Islet of Langerhans (tissue), 1 donor: ENCODE measurements around the gene MIER1.
"Not testable (repeated sequence)": the region's sequence is repeated elsewhere in the genome, so short reads cannot be mapped to it uniquely, and the experiment has no call there.

Source experiments
- FAIRE-seq: peaks from one replicate; lab custom pipeline; 2011; peaks lifted over from hg19 to GRCh38; lab: Jason Lieb, UNC

The MIER1 gene

GRCh38 chr1:66924756-66925557, at the start of gene MIER1, which contains the start of gene DNAI4:
Gene MIER1 (plus strand): TSS chr1:66924990. CDS start chr1:66925029, 39 bp downstream.
Gene DNAI4 (minus strand): TSS chr1:66924856. CDS start chr1:66924831, 25 bp downstream.
- peak; percentile 45 for FAIRE-seq

DNA sequence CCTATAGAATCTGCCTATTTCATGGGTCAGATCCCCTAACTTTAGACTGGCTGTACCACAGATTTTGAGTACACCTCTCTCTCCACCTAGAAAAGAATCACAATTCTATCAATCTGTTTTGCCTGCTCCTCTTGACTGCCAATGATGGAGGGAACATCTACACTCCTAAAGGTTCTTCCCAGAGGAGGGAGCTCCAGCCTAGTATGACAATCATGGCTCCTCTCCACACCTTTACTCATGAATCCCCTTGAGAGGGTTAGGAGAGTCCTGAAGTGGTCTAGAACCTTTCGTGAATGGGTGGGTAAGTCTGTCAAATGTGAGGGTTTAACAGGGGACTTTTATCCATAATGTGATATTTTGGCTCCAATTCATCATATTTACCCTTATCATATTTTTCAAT, 48.1 kb upstream of the MIER1 start:
- no peak for FAIRE-seq

- no peak for FAIRE-seq
Measured at GRCh38 chr1:66889030-66889429, 35.8 kb upstream of the MIER1 start.

- no peak for FAIRE-seq
Measured at GRCh38 chr1:66890621-66891020, 34.2 kb upstream of the MIER1 start.

DNA sequence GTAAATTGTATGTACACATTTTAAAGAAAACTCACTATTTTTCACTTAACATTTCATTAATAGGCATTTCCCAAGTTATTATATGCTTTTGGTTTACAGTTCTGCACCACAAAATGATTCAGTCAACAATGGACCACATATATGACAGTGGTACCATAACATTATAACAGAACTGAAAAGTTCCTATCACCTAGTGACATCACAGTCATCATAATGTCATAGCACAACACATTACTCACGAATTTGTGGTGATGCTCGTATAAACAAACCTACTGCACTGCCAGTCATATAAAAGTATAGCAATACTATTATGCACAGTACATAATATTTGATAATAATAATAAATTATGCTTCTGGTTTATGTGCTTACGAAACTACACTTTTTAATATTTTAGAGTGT, 31.1 kb upstream of the MIER1 start:
- FAIRE-seq = no peak

- not testable (repeated sequence) for FAIRE-seq
Measured at GRCh38 chr1:66915203-66915602, 9.6 kb upstream of the MIER1 start.

DNA sequence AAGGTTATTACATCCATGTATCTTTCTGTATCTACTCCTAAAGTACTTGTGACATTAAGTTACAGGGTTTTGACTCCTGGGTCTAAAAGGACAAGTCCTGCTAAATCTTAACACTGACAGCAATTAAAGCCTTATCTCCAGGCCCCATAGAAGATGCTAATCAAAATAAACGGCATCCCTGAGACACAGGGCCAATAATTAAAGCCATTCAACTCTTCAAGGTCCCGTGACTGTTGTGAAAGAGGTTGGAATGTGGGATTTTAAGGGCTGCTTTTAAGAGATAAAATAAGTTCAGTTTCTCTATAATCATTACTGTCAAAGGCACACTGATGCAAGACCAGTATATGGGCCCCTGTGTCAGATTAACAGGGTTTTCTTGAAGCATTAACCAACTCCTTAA, 8.5 kb upstream of the MIER1 start:
- no peak for FAIRE-seq

DNA sequence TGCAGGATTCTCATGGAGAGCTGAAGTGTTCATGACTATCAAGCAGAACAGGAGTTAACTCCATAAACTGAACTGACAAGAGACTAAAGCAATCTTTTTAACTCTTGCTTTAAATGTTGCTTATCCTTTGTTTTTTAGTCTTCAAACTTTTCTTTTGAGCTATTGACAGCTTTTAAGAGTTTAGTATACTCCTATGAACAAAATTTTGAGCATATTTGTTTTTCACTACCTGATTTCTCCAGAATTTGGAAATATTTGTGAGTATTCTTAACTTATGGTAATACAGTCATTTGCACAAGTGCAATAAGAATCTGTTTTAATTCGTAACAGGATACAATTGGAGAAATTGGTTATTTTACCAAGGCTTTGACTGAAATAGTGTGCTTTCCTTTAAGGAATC, 7.3 kb upstream of the MIER1 start:
- no peak for FAIRE-seq

GRCh38 chr1:66919063-66919462, 5.7 kb upstream of the MIER1 start:
- FAIRE-seq = no peak

DNA sequence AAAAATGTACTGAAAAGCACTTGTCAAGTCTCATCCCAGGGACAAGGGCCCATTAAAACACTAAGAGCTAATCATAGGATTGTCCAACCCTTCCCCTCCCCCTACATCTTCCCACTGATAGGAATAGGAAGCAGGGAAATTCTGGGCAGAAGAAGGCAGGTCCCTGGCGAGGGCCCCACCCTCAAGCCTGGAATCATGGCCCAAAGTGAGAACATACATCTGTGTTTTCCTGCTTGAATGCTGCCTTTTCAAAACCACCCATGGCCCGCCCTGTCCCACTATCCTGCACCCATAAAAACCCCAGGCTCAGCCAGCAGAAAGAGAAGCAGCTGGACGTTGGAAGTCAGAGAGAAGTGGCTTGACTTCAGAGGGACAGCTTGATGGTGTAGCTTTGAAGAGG, 5.0 kb upstream of the MIER1 start:
- FAIRE-seq = no peak

- no peak for FAIRE-seq
Measured at GRCh38 chr1:66920543-66920942, 4.2 kb upstream of the MIER1 start.

DNA sequence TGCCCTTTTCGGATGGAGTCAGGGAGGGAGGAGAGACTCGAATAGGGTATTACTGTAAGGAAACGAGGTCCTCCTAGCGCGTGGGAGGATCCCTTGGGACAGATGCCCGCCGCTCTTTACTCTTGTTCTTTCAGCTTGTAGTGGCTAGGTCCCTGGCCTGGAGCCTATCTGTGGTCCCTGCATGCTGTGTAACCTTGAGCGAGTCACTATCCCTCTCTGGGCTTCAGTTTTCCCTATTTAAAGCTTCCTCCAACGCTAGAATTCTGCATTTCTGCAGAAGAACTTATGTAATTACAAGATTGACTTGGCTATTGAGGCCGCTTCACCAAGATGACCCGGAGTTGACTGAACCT, 744 bp downstream of the MIER1 start:
- FAIRE-seq = no peak

DNA sequence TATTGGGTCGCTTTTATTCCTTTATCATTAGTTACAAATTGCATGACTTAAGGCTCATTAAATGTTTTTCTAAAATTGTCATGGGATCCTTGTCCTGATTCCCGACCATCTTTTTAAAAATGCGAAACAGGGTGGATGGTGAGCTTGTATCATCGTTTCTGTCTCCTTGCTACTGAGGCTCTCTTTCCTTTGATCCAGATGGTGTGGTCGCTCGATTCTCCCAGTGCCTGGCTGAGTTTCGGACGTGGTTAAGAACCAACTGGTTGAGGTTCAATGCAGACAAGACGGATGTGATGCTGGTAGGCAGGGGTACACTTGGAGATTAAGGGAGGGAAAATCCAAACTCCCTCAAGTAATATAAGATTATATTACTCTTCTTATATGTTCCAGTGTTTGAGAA, 1.2 kb downstream of the MIER1 start:
- FAIRE-seq = no peak

DNA sequence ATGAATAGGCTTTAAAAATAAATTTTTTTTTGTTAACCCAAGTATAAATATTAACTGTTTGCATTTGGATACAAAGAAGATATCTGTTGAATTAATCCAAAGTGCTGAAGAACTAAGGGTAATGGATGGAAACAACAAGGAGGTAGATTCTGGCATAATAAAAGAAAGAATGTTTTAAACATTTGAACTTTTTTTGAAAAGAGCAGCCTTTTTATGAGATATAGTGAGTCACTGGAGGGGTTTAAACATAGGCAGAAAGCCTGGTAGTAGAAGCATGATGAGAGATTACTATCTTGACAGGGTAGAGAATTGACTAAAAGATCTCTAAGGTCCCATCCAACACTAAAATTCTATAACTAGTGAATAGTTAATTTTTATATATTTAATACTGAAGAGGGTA, 2.7 kb downstream of the MIER1 start:
- FAIRE-seq = no peak

DNA sequence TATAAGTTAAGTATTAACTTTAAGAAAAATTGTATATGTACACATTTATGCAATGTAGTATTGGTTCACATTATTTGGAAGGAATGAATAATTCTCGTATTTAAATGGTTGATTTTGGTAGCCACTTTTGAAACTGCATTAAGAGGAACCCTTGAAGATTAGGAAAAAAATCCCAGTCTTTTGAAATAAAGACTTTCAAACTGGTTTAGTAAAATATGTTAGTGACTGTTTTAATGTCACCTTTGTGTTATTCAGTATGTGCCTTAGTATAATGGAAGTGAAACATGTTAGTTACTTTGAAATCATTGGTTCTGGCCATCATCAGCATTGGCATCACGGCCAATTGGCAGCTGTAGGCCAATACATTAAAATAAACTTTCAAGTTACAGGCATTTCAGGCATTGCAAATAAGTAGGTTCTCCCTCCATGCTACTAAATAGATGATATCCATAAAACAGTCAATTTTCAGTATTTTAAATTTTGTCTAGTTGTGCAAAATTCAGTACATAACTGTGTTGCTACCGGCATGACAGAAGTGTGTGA, 4.4 kb downstream of the MIER1 start:
- no peak for FAIRE-seq

- no peak for FAIRE-seq
Measured at GRCh38 chr1:66929691-66929998, 4.9 kb downstream of the MIER1 start.

DNA sequence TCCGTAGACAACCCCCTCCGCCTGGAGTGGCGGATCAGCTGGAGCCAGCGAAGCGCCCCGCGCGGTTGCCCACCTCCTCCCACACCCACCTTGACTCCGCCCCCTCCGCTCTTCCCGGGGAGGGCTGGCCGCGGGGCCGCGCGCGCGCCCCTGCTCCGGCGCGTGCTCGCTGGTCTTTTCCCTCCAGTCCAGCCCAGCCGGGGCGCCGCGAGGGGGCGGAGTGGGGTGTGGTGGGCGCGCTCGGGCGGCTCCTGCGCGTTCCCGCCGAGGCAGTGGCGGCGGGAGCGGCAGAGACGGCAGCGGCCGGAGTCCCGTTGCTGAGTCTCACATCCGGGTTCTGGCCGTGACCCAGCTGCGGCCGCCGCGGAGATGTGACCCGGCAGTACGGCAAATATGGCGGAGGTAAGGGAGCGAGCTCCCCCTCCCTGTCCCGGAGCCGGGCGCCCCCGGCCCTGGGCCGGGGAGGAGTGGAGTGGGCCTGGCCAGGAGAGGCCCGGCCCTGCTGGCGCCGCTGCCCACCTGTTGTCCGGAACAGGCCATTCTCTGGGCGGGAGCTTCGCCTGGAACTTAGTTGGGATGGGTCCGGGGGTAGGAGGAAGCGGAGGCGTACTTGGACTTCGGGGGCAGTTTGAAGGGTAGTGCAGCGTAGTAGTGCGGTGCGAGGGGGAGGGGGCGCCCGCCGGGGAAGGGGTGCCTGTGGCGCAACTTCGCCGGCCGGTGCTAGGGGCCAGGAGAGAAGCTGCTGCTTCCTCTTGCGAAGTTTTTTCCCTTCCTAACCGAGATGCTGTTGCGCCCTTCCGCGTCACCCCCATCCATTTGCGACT, 5.4 kb downstream of the MIER1 start:
- FAIRE-seq = no peak

GRCh38 chr1:66930823-66931174, 6.0 kb downstream of the MIER1 start:
- FAIRE-seq = no peak

GRCh38 chr1:66931590-66931989, 6.8 kb downstream of the MIER1 start:
- no peak for FAIRE-seq

DNA sequence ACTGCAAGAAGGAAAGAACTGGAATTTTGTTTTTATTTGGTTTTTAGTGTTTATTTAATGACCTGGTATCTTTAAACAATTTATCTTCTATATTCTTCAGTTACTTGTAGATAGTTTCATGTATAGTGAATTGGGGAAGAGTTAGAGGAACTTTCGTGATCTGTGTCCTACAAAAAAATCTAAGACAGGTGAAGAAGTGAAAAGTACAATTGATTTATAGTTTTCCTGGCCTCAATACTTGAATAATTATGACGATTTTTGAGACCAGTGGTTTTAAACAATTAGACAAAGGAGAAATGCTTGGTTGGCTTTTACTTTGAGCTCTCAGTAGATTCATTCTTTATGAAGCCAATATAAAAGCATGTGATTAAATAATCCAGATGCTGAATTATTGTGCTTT, 7.5 kb downstream of the MIER1 start:
- FAIRE-seq = no peak

- FAIRE-seq = no peak
Measured at GRCh38 chr1:66933887-66934700, 9.3 kb downstream of the MIER1 start.

GRCh38 chr1:66937529-66938234, 12.9 kb downstream of the MIER1 start:
- no peak for FAIRE-seq
